K562 (cell line): ENCODE measurements around the gene TOR1A. TPM values are rescaled to one million over a fixed set of nuclear protein-coding genes. Genes with fewer than 3 reads are reported as not detected.
A peak's percentile ranks its signal among the peaks of the same experiment; 100 is the strongest.

Source experiments
- BDP1 ChIP-seq: IDR thresholded peaks from 3 replicates; pipeline ENCODE4 v1.6.1; 2011; ENCODE audit not compliant: insufficient read length, insufficient read depth
- DPF2 ChIP-seq: fragments of 450-650 bp; IDR thresholded peaks from 2 replicates; pipeline ENCODE4 v1.6.1; 2016
- EHMT2 ChIP-seq: fragments of 450-650 bp; IDR thresholded peaks from 2 replicates; pipeline ENCODE4 v1.6.1; 2018; ENCODE audit warnings: antibody characterized with exemption
- EP400 ChIP-seq: fragments of 450-650 bp; IDR thresholded peaks from 2 replicates; pipeline ENCODE4 v1.6.1; 2017; ENCODE audit warnings: antibody characterized with exemption, mild to moderate bottlenecking, moderate library complexity
- HDAC8 ChIP-seq: fragments of 450-650 bp; IDR thresholded peaks from 2 replicates; pipeline ENCODE4 v1.6.1; 2016; ENCODE audit warnings: mild to moderate bottlenecking, missing genetic modification characterization, moderate library complexity, missing compliant biosample characterization
- PURB ChIP-seq: sonication (generic); formaldehyde crosslinking; IDR thresholded peaks from 2 replicates; pipeline ENCODE4 v1.9.0; 2021; ENCODE audit warnings: low read depth, mild to moderate bottlenecking, missing genetic modification reagents
- REST ChIP-seq, 2 experiments: fragments of 450-650 bp; formaldehyde crosslinking in 1 of 2; IDR thresholded peaks; 2 replicates each; pipeline versions ENCODE4 v1.4.0 to v1.6.1; 2014 to 2020; ENCODE audit warnings: mild to moderate bottlenecking in 2 of 2, borderline replicate concordance in 1 of 2, low read depth in 1 of 2
- SFPQ ChIP-seq: fragments of 200-400 bp; formaldehyde crosslinking; IDR thresholded peaks from 2 replicates; pipeline ENCODE4 v1.6.1; 2017; ENCODE audit warnings: mild to moderate bottlenecking, low read depth, low read length, moderate library complexity
- SPI1 ChIP-seq: IDR thresholded peaks from 2 replicates; pipeline ENCODE4 v1.6.1; 2011; ENCODE audit warnings: low read depth, low read length, control low read depth, borderline replicate concordance
- UBTF ChIP-seq, 2 experiments: IDR thresholded peaks; 2 replicates each; pipeline ENCODE4 v1.6.1; 2012; ENCODE audit warnings: improper control_type of control experiment in 2 of 2, low read depth in 2 of 2, low read length in 2 of 2, borderline replicate concordance in 1 of 2
- ZEB2 ChIP-seq: fragments of 450-650 bp; IDR thresholded peaks from 2 replicates; pipeline ENCODE4 v1.6.1; 2016
- polyA plus RNA-seq, 8 experiments: library from polyadenylated mRNA; depleted of rRNA in 4 of 8; stranded (reverse) in 5 of 8; unstranded in 3 of 8; fragments of >200 nt; fragmentation: Nextera tagmentation in 2 of 8; fragmentation: Illumina TruSeq in 1 of 8; extraction: Ambion mirVana in 2 of 8; extraction: Trizol in 1 of 8; gene quantifications; 2 replicates each; pipeline versions ENCODE4 v1.2.1 to v1.2.3, GENCODE V29; 2011 to 2014; ENCODE audit warnings: inconsistent platforms in 1 of 8, missing spikeins in 1 of 8
- total RNA-seq, 7 experiments: library from RNA; depleted of rRNA in 6 of 7; stranded (reverse); fragments of >200 nt in 6 of 7; fragmentation: Illumina TruSeq in 2 of 7; extraction: Trizol in 2 of 7; gene quantifications; 2 replicates each; pipeline versions ENCODE4 v1.2.1 to v1.2.3, GENCODE V29; 2011 to 2021; ENCODE audit warnings: low replicate concordance in 1 of 7
- TF ChIP-seq, protein P1 (sequence below): fragments of 250-450 bp; sonication (Bioruptor Pico); IDR thresholded peaks from 2 replicates; pipeline ENCODE4 v1.4.0; 2020; ENCODE audit warnings: borderline replicate concordance

Gene TOR1A
- total and polyA plus RNA-seq, 9 of the 15 experiments (the other 6 are each of a cell fraction or from before 2014, with no cell fraction given) = 4.5 to 85.8 (median 51.3) TPM

- peak; percentile 43 to 68; a peak in 1 of 4 replicates for TF ChIP-seq UBTF (IDR thresholded peaks at IDR 0.05; ENCODE audit: borderline replicate concordance in 1 of 2, low read depth in 2 of 2, low read length in 2 of 2)
- TF ChIP-seq SPI1 = no peak
- no peak for TF ChIP-seq REST (IDR thresholded peaks at IDR 0.05; ENCODE audit: borderline replicate concordance)
- no peak for TF ChIP-seq REST (CRISPR knock-in tag; IDR thresholded peaks at IDR 0.05; ENCODE audit: low read depth)
- TF ChIP-seq, protein P1, sequence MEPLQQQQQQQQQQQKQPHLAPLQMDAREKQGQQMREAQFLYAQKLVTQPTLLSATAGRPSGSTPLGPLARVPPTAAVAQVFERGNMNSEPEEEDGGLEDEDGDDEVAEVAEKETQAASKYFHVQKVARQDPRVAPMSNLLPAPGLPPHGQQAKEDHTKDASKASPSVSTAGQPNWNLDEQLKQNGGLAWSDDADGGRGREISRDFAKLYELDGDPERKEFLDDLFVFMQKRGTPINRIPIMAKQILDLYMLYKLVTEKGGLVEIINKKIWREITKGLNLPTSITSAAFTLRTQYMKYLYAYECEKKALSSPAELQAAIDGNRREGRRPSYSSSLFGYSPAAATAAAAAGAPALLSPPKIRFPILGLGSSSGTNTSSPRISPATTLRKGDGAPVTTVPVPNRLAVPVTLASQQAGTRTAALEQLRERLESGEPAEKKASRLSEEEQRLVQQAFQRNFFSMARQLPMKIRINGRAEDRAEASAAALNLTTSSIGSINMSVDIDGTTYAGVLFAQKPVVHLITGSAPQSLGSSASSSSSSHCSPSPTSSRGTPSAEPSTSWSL (CRISPR knock-in tag) = no peak
- TF ChIP-seq ZEB2 = no peak
- TF ChIP-seq EP400 = no peak
- no peak for TF ChIP-seq HDAC8 (tag)
- TF ChIP-seq PURB = 0 out of 2 replicates have a peak, but pooled peaks have one; percentile 51
- no peak for TF ChIP-seq SFPQ
- TF ChIP-seq BDP1 = no peak
- TF ChIP-seq EHMT2 = no peak
- no peak for TF ChIP-seq DPF2
These were observed 916 bp downstream of the TOR1A start (continued) for GRCh38 chr9:129822898-129823541.
